GOT3 (cell line): ENCODE results near the gene CTU1.

Experiments
- DNase-seq: peaks from one replicate; lab custom pipeline; 2025; ENCODE audit warnings: mixed read lengths; lab: John Stamatoyannopoulos, UW

Gene CTU1

DNA sequence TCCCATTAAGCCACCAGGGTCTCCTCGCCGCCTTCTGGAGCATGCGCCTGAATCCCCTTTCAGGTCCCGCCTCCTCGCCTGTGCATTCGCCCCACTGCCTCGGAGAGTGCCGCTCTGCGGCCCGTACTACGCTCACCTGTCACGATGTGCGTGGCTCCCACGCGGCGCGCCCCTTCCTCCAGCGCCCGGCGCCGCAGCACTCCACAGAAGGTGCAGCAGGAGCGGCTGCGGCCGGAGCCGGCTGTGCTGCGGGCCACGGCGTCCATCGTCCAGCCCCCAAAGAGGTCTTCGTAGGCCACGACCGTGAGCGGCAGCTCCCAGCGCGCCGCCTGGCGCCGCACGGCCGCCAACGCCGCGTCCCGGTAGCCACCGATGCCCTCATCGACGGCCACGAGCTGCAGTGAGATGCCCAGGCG, 4.3 kb downstream of the CTU1 start:
- DNase-seq: no peak

DNA sequence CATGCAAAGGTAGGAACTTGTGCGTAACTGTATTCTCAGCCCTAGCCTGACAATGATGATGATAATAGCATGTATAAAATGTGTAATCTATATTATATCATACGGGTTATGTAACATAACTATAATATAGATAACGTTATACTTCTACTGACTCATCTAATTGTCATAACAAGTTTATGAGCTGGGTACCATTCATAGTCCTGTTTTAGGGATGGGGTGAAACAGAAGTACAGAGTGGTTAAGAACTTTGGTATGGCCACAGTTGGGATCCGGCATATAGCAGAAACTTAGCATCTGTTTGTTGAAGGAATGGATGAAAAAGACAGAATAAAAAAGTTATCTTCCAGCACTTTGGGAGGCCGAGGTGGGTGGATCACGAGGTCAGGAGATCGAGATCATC, 5.2 kb downstream of the CTU1 start:
- no peak for DNase-seq

DNA sequence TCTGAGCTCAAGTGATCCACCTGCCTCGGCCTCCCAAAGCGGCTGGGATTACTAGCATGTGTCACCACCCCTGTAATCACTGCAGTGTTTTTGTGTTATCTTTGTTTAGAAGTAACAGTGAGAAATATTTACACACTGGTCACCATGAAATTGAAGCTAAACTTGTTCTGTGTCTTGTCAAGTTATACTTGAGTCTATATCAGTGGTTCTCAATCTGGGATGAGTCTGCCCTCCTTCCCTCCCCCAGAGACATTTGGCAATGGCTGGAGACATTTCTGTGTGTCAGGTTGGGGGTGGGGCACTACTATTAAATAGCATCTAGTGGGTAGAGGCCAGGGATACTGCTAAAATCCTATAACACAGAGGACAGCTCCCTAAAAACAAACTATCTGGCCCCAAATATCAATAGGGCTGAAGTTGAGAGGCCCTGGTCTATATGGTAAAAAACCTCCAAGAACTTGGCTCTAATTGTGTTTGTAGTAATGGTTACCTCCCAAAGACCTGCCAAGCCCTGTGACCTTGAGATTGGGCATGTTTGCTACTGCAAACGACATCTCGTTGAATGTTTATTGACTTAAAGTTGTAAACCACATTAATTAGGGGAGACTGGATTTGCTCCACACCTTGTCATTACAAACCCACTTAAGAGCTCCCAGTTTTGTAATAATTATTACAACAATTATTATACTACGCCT, 6.9 kb downstream of the CTU1 start:
- DNase-seq: no peak

DNA sequence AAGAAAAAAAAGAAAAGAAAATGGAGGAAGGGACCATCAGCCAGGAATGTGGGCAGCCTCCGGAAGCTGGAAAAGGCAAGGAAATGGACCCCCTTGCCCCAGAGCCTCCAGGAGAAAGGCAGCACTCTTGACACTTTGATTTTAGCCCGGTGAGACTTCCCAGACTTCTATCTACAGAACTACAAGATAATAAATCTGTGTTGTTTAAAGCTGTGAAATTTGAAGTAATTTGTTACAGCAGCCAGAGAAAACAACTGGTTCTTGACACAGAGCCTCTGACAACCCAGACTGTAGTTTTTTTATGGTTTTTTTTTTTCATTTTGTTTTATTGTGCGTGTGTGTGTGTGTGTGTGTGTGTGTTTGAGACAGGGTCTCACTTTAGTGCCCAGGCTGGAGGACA, 7.6 kb downstream of the CTU1 start:
- DNase-seq: no peak

DNA sequence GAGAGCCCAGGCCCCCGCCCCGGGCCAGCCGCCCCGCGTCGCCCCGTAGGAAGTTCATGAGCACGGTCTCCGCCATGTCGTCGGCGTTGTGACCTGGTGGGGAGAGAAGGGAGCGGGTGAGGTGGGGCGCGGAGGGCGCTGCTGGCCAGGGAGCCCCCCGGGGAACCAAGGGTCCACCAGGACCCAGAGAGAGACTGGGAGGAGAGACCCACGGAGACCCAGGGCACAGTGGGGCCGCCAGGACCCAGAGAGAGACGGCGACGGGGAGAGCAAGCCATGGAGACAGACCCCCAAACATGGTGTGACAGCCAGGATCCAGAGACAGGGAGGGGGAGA, 9.2 kb downstream of the CTU1 start:
- DNase-seq: no peak

DNA sequence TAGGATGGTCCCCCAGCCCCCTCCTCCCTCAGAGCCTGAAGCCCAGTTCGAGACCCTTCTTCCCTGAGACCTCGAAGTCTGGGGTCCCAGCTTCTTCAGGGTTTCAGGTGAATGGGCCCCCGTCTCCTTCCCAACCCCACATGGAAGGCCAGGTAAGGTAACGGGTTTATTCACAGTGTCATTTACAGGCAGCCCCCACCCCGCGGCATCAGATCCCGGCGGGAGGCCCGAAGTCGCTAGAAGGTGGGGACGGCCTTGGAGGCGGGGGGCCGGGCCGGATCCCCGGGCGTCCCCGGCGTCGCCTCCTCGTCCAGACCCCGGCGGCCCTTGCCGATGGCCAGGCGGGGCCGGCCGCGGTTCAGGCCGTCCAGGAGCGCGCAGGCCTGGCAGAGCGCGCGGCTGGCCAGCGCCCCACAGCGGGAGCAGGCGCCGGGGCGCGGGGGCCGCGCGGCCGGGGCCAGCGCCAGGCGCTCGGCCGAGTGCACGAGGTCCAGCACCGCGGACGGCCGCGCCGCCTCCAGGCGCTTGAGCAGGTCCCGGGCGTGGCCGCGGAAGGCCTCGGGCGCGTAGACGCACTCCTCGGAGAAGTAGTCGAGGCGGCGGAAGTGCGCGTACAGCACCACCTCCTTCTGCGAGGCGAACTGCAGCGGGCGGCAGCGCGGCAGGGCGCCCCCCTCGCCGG, 9.7 kb downstream of the CTU1 start:
- DNase-seq: no peak

DNA sequence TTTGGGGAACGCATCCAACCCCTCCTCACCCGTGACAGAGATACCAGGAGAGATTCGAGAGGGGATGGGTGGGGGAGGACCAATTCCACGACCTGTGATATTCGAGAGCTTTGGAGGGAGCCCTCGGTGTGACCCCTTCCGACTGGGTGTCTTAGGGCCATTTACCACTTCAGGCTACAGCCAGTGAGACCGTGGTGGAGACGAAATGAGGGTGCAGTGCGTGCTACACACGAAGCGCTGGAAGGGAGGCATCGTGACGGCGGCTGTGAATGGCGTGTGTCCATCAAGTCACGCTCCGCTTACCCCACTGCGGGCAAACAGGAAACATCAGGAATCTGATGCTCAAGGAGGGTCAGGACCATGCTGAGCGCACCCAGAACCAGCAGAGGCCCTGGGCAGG, 10.4 kb downstream of the CTU1 start:
- DNase-seq: no peak

DNA sequence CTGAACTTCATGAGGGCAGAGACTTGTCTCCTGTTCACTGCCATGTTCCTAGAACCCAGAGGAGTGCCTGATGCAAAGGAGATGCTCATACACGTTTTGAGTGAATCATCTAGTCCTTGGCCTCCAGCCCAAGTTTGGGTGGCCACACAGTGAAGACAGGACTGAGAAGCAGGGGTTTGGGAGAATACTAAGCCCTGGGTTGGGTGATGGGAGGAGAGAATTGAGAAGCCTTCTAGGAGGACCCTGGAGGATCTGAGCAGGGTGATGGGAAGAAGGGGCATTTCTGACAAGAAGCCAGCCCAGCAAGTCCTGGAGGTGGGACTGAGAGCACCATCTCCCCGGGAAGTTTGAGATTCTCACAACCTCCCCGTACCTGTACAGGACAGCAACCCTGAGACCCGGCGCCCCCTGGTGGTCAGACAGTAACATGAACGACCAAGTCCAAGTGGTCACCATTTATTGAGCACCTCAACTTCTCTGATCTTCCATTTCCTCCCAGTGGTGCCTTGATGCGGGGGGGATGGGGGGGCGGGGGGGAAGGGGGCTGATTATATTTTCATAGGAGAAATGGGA, 11.0 kb downstream of the CTU1 start:
- DNase-seq: no peak

DNA sequence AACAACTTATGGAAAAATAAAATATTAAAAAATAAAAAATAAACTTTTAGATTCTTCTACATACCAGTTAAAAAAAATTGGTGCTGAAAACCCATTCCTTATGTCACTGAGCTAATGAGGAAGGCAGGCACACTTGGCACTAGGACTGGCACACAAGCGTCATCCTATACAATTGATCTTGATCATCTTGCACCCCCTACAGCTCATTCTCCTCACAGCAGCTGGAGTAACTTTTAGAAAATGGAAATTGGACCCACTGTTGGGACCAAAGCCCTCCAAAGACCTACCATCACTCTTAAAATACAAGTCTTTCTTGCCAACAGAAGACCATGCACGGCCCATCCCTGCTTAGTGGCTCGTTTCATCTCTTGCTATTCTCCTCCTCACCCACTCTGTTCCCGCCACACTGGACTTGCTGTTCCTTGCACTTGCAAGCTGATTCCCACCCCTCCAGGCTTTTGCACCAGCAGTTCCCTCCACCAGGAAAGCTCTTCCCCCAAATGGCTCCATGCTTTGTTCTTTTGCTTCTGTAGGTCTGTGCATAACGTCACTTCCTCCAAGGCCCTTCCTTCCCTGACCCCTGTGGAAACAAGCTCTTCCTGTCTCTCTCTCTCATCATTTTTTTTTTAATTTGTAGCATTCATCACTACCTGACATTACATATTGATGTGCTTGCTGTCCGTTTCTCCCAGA, 11.6 kb downstream of the CTU1 start:
- DNase-seq: no peak

DNA sequence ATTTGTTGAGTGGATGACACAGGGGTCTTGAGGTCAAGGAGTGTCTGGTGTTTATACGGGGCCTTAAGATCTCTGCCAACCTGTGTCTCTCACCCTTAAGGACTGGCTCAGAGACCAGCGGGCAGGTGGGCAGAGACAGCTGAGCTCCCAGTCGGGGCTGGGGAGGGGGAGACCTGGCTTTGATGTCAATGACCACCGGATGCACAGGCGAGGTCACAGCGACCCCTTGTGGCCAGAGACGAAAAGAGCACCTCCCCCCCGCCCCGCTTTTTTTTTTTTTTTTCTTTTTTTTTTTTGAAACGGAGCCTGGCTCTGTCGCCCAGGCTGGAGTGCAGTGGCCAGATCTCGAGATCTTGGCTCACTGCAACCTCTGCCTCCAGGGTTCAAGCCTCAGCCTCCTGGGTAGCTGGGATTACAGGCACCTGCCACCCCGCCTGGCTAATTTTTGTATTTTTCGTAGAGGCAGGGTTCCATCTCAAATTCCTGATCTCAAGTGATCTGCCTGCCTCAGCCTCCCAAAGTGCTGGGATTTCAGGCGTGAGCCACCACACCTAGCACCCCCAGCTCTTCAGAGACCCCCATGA, 13.4 kb downstream of the CTU1 start:
- no peak for DNase-seq

DNA sequence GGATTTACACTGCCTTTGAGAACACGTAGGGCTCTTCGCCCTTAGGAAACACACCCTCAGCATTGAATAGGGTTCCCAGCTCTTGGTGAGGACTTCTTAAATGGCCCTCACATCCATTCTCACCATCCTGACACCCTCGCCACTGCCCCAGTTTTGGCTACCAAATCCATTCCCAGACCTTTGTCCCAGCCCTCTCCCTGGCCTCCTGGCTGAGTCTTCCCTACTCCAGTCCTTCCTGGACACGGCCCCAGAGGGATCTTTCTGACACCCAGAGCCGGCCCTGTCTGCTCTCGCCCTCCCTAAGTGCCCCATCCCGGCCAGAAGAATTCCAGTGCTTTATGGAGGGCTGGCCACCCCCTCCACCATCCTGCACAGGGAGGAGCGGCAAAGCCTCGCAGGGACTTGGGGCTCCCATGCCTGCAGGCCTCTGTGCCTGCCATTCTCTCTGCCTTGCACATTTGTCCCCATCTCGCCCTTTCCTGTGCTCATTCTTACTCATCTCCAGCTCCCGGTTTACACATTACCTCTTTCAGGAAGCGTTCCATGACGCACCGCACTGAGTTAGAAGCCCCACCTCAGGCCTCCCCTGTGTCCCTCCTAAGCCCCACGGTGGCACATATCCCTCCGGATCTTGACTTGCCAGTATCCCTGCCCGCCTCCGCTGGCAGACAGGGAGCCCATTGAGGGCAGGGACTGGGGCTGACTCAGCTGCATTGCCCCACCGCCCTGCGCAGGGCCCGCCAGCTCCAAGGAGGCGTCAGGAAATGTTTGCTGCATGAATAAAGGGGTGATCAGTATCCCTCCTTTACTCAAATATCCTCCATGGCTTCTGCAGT, 14.5 kb downstream of the CTU1 start:
- no peak for DNase-seq

DNA sequence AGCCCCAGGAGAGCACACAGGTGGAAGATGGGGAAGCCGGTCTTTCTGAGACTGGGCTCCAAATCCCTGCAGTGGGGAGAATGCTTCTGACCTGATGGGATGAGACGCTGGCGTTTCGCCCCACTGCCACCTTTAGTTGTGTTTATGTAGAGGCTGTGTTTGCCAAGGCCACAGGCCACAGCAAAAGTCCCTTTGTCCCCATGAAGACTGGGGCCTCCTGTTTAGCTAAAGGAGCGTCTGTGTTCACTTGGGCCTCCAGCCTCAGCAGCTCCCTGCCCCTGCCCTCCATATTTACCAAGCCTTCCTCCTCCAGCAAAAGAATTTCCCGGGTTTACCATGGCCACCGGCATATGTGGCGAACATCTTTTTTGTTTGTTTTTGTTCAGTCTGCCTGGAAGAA, 15.1 kb downstream of the CTU1 start:
- DNase-seq: no peak

DNA sequence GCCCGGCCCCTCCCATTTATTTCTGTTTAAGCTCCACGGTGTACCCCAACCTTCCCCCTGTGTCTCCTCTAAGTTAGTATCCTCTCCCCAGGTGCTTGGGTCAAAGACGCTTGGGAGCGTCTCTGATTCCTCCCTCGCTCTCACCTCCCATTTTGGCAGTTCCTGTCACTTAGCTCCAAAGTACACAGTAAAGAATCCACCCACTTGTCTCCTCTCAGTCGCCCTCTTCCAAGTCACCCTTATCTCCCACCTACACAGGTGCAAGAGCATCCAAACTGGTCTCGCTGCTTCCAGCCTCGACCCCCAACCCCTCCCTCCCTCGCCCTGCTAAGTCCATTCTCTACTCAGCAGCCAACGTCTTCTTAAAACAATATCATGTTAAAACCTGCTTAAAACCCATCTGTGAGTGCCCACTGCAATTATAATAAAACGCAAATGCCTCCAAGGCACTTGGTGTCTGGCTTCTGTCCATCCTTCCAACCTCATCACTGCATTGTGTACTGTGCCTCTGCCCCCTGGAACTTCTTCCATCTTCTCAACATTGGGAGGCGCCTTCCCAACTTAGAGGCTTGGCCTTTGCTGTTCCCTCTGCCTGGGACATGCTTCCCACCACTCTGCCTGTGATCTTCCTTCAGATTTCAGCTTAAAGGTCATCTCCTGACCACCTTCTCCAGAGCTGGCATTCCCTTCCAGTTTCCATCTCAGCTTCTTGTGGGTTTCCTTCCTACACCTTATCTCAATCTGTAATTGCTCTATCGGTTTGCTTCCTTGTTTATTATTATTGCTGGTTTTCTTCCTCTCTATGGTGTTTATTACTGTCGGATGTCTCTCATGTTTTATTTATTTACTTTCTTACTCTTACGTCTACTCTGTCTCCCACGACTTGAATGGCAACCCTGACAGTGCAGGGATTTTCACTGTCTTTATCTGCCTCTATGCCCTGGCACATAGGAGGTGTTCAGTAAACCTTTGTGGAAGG, 16.0 kb downstream of the CTU1 start:
- DNase-seq: no peak

DNA sequence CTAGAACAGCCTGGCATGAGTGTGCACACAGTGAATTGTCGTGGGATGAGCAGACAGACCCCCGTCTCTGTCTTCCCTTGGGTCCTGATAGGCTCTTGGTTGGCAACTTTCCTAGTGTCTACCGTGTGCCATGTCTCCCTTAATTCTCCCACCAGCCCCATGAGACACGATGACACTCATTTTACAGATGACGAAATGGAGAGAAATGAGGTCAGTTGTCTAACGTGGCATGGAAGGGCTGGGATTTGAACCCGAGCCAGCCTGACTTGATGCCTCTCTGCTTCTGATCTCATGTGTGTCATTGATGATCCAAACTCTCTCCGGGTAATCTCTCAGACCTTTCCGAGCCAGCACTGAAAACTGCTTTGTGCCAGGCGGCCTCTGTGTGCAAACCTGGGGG, 17.1 kb downstream of the CTU1 start:
- no peak for DNase-seq

DNA sequence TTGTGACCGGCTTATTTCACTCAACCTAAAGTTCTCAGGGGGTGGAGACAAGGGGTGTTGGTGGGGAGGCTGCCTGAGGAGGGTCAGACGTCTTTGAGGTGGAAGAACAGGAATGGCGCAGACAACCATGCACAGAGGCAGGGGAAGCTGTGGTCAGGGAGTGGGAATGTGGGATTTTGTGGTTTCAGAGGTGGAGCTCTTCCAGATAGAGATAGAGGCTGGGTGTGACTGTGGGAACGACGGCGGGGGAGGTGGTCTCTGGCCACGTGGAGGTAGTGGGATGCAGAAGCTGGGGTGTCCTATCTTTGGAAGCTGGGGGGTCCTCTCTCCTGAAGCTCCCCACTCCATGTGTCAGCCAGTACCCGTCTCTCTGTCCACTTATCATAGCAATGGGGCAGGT, 17.7 kb downstream of the CTU1 start:
- DNase-seq: no peak

DNA sequence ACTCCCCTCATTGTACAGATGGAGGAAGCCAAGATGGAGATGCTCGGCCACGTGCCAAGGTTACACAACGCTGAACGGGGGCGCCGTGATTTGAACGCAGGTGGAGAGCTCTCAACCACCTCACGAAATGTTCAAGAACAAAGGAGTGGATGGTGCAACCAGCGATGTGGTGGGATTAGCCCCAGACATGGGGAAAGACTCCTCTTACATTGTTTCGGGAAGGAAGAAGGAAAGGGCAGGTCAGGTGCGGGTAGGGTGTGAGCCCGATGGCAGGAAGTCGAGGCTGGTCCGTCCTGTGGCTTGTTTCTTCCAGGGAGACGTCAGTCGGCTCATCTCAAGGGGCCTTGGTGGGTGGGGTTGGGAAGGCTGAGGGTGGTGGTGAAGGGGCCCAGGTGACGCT, 18.4 kb downstream of the CTU1 start:
- no peak for DNase-seq

DNA sequence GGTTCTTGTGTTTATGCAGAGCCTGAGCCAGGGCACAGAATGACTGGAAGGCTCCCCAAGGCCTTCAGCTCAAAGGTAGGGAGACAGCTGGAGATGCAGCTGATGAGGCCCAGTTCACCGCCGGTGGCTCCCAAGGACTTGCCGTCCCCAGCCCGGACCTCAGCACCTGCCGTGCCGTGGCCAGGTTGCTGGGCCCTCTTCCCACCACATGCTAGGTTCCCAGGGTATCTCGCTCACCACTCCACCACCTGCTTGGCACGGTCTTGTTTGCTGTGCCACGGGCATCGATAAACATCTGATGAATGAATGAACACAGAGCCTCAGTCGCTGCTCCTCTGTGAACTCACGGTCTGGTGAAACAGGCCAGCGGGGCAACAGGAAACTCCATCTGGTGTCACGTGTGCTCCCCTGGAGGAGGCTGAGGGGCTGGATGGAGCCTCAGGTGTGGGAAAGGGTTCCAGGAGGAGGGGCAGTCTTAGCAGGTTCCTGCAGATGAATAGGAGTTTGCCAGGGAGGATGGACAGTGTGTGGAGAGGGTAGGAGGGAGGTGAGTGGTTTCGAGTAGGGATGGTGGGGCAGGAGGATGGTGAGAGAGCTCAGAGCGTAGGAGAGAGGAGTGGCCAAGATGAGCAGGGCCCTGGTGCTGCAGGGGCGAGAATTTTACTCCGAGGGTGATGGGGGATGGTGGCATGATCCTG, 21.9 kb downstream of the CTU1 start:
- DNase-seq: no peak

DNA sequence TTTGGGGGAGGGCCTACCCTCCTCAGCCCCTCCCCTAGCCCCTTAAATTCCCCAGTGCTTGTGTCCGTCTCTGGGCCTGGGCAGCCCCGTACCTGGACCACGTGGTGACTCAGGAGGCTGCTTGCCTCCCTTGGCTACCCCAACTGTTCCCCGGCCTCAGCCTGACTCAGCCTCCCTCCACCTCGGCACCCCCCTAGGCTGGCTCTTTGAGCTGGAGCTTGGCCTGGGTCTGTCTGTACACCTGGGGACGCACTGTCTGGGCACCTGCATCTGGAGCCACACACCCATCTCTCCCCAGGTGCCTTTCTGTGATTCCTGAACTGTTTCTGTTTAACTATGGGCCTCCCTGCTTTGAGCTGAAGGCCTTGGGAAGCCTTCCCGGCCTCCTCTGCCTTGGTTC, 23.7 kb downstream of the CTU1 start:
- no peak for DNase-seq

DNA sequence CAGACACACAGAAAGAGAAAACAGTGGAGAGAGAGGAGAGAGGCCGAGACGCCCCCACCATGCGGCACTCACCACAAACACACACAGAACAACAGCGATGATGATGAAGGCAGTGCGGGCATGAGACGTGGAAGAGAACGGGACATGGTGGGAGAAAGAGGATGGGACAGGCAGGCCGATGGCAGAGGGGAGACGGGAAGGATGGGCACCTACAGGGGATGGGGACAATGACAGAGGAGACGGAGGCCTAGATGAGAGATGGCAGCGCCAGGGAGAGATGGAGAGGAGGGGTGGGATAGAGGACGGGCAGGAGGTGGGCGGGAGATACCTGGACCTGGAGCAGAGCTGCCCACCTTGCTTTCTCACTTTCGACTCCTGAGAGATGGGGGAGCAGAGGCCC, 24.4 kb downstream of the CTU1 start:
- DNase-seq: no peak

DNA sequence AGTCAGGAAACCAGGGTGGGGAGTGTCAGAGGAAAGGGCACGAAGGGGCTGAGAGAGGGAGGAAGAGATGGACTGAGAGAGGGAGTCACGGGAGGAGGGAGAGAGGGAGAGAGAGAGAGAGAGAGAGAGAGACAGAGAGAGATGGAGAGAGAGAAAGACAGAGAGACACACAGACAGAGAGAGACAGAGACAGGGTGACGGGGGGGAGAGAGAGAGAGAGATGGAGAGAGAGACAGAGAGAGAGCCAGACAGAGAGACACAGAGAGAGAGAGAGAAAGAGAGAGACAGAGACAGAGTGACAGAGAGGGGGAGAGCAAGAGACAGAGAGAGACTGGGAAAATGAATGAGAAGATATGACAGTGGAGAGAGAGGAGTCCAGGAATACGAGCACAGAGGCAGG, 25.0 kb downstream of the CTU1 start:
- DNase-seq: no peak
